H1 (cell line): ENCODE results near the gene UBE2I. TPM values are rescaled to one million over a fixed set of nuclear protein-coding genes. Genes with fewer than 3 reads are reported as not detected.

Source experiments
- ASH2L ChIP-seq: fragments of 200-600, 300-600 bp; sonication (generic); IDR thresholded peaks from one replicate; pipeline ENCODE4 v1.7.1; 2017; ENCODE audit warnings: low read length
- GABPA ChIP-seq: IDR thresholded peaks from 2 replicates; pipeline ENCODE4 v1.6.1; 2011; ENCODE audit warnings: mild to moderate bottlenecking, low read length, moderate library complexity, borderline replicate concordance; ENCODE audit not compliant: insufficient read depth
- MAFK ChIP-seq: IDR thresholded peaks from 2 replicates; pipeline ENCODE4 v1.6.1; 2012; ENCODE audit warnings: low read depth, mild to moderate bottlenecking, improper control_type of control experiment, low read length
- RXRA ChIP-seq: IDR thresholded peaks from 2 replicates; pipeline ENCODE4 v1.6.1; 2011; ENCODE audit warnings: low read depth, mild to moderate bottlenecking, low read length, moderate library complexity; ENCODE audit not compliant: insufficient read depth
- SAP30 ChIP-seq: fragments of 300-600 bp; sonication (generic); IDR thresholded peaks from 2 replicates; pipeline ENCODE4 v1.7.1; 2012; ENCODE audit warnings: low read length, moderate library complexity, mild to moderate bottlenecking, inconsistent platforms; ENCODE audit not compliant: insufficient read depth, insufficient replicate concordance
- SRF ChIP-seq: IDR thresholded peaks from 2 replicates; pipeline ENCODE4 v1.6.1; 2011; ENCODE audit warnings: mild to moderate bottlenecking, low read depth, low read length, moderate library complexity
- TAF1 ChIP-seq: IDR thresholded peaks from 2 replicates; pipeline ENCODE4 v1.6.1; 2011; ENCODE audit warnings: mild to moderate bottlenecking, low read depth, low read length
- TAF7 ChIP-seq: optimal IDR thresholded peaks from 2 replicates; pipeline ENCODE3; 2011; ENCODE audit warnings: low read depth, mild to moderate bottlenecking, inconsistent platforms, low read length, moderate library complexity, borderline replicate concordance
- YY1 ChIP-seq: IDR thresholded peaks from 2 replicates; pipeline ENCODE4 v1.6.1; 2011; ENCODE audit warnings: low read depth, mild to moderate bottlenecking, low read length
- polyA plus RNA-seq, 7 experiments: library from polyadenylated mRNA; depleted of rRNA in 3 of 7; stranded (reverse) in 5 of 7; unstranded in 2 of 7; fragments of >200 nt in 5 of 7; fragments of 200-250 nt in 2 of 7; gene quantifications; 1 replicate in 5 of 7; 2 replicates in 1 of 7; 4 replicates in 1 of 7; pipeline versions ENCODE4 v1.2.1 to v1.2.3, GENCODE V29; 2011 to 2013; ENCODE audit warnings: missing spikeins in 2 of 7, mixed read lengths in 2 of 7
- total RNA-seq: library from RNA; stranded (reverse); fragmentation: NEBNext Ultra II Directional; extraction: Animal tissue kit (Norgen Biotek cat#: 25700); gene quantifications from 2 replicates; pipeline ENCODE4 v1.2.1, GENCODE V29; 2021
- TF ChIP-seq, protein P1 (sequence below): fragments of 300-600 bp; sonication (generic); IDR thresholded peaks from 2 replicates; pipeline ENCODE4 v1.7.1; 2012; ENCODE audit warnings: low read length, moderate library complexity, mild to moderate bottlenecking, inconsistent platforms; ENCODE audit not compliant: insufficient replicate concordance

UBE2I gene
- total and polyA plus RNA-seq, 2 of the 8 experiments (the other 6 are each of a cell fraction or from before 2014, with no cell fraction given) = 148 to 268 TPM

DNA sequence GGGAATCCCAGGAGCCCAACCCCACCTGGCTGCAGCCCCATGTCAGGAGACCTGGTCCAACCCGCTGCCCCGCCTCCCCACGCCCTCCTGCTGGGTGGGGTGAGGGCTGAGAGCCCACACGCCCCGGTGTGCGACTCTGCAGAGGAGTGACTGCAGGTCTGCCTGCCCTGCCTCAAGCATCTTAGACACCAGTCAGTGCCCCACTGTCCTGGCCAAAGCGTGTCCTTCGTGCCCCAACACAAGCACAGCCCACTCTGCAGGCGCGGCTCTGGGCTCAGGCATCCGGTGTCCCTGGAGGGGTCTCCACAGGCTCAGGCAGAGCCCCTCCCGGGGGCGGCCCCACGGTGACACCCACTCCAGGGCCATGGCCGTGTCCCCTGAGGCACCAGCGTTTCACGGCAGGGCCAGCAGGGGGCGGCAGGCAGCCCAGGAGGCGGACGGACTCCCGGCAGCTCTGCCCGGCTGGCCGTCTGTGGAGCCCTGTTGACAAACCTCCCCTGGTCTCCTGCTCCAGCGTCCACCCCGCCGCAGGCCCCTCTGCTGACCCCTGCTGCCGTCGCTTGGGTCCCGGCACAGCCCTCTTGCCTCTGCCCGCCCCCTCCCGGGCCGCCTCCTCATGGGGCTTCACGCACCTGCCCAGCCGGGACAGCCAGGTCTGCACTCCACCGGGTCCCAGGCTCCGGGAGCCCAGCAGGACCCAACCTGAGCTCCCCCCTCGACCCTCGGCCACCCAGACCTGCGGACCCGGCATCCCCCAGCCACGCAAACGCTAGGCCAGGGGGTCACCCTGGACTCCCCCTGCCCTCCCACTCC, 8.6 kb upstream of the UBE2I start (continued):
- TF ChIP-seq, protein P1, sequence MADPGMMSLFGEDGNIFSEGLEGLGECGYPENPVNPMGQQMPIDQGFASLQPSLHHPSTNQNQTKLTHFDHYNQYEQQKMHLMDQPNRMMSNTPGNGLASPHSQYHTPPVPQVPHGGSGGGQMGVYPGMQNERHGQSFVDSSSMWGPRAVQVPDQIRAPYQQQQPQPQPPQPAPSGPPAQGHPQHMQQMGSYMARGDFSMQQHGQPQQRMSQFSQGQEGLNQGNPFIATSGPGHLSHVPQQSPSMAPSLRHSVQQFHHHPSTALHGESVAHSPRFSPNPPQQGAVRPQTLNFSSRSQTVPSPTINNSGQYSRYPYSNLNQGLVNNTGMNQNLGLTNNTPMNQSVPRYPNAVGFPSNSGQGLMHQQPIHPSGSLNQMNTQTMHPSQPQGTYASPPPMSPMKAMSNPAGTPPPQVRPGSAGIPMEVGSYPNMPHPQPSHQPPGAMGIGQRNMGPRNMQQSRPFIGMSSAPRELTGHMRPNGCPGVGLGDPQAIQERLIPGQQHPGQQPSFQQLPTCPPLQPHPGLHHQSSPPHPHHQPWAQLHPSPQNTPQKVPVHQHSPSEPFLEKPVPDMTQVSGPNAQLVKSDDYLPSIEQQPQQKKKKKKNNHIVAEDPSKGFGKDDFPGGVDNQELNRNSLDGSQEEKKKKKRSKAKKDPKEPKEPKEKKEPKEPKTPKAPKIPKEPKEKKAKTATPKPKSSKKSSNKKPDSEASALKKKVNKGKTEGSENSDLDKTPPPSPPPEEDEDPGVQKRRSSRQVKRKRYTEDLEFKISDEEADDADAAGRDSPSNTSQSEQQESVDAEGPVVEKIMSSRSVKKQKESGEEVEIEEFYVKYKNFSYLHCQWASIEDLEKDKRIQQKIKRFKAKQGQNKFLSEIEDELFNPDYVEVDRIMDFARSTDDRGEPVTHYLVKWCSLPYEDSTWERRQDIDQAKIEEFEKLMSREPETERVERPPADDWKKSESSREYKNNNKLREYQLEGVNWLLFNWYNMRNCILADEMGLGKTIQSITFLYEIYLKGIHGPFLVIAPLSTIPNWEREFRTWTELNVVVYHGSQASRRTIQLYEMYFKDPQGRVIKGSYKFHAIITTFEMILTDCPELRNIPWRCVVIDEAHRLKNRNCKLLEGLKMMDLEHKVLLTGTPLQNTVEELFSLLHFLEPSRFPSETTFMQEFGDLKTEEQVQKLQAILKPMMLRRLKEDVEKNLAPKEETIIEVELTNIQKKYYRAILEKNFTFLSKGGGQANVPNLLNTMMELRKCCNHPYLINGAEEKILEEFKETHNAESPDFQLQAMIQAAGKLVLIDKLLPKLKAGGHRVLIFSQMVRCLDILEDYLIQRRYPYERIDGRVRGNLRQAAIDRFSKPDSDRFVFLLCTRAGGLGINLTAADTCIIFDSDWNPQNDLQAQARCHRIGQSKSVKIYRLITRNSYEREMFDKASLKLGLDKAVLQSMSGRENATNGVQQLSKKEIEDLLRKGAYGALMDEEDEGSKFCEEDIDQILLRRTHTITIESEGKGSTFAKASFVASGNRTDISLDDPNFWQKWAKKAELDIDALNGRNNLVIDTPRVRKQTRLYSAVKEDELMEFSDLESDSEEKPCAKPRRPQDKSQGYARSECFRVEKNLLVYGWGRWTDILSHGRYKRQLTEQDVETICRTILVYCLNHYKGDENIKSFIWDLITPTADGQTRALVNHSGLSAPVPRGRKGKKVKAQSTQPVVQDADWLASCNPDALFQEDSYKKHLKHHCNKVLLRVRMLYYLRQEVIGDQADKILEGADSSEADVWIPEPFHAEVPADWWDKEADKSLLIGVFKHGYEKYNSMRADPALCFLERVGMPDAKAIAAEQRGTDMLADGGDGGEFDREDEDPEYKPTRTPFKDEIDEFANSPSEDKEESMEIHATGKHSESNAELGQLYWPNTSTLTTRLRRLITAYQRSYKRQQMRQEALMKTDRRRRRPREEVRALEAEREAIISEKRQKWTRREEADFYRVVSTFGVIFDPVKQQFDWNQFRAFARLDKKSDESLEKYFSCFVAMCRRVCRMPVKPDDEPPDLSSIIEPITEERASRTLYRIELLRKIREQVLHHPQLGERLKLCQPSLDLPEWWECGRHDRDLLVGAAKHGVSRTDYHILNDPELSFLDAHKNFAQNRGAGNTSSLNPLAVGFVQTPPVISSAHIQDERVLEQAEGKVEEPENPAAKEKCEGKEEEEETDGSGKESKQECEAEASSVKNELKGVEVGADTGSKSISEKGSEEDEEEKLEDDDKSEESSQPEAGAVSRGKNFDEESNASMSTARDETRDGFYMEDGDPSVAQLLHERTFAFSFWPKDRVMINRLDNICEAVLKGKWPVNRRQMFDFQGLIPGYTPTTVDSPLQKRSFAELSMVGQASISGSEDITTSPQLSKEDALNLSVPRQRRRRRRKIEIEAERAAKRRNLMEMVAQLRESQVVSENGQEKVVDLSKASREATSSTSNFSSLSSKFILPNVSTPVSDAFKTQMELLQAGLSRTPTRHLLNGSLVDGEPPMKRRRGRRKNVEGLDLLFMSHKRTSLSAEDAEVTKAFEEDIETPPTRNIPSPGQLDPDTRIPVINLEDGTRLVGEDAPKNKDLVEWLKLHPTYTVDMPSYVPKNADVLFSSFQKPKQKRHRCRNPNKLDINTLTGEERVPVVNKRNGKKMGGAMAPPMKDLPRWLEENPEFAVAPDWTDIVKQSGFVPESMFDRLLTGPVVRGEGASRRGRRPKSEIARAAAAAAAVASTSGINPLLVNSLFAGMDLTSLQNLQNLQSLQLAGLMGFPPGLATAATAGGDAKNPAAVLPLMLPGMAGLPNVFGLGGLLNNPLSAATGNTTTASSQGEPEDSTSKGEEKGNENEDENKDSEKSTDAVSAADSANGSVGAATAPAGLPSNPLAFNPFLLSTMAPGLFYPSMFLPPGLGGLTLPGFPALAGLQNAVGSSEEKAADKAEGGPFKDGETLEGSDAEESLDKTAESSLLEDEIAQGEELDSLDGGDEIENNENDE = no peak
- no peak for TF ChIP-seq RXRA
- TF ChIP-seq YY1 = peak; percentile 19; the same call in 1 of the 2 replicates
- no peak for TF ChIP-seq MAFK
- TF ChIP-seq ASH2L = no peak
- no peak for TF ChIP-seq TAF1
- no peak for TF ChIP-seq SAP30
- TF ChIP-seq SRF = no peak
- peak; percentile 41; the same call in 1 of the 2 replicates for TF ChIP-seq GABPA
- TF ChIP-seq TAF7 = no peak
